Measurements from ENCODE around the gene TSC1.

The TSC1 gene

DNA sequence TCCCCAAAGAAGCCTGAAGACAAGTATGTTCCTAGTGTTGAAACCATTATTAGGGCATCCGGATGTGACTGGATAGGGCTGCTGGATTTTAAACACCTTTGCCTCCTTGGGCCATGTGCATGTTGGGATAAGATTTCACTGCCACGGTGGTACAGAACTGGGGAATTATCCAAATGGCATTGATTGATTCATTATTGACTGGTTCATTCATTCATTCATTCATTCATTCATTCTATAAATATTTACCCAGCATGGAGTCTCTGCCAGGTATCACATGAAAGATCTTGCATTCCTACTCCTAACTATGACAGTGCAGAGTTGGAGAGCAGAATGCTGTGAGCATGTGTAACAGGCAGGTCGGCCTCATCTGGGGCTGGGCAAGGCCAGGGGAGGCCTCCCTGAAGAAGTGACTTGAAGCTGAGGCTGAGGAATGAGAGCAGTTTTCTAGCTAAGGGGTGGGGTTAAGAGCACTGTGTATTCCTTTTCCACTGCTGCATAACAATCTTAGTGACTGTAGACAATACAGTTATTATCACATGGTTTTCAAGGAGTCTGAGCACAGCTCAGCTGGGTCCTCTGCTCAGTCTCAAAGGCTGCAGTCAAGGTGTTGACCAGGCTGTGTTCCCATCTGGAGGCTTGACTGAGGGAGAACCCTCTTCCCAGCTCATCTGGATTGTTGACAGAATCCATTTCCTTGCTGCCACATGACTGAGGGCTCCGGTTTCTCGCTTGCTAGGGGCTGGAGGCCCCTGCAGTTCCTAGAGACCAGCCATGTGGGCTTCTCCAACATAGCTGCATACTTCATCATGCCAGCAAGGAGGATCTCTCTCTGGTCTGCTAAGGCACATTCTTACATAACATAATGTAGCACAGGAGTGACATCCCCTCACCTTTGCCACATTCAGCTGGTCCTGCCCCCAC, 102.0 kb downstream of the TSC1 start:
- Histone ChIP-seq H3K27ac (no peak overlapping the region), H3K9ac (no peak overlapping the region), H3K27me3 (no peaks in the 10 kb centered on the region), H3K4me1 (peaks cover 14% of the 10 kb centered on the region), H4K20me1 (no peaks in the 10 kb centered on the region), H3K36me3 (no peaks in the 10 kb centered on the region), H3K4me3 (no peak overlapping the region), H3K4me2 (no peak overlapping the region), H3K9me3 (no peaks in the 10 kb centered on the region)
- no peak for TF ChIP-seq Cebpa-rat (IDR thresholded peaks at IDR 0.05)

All from BLaER1 (cell line).